ENCODE results near the gene ATOSB.

- TF ChIP-seq, protein P1, sequence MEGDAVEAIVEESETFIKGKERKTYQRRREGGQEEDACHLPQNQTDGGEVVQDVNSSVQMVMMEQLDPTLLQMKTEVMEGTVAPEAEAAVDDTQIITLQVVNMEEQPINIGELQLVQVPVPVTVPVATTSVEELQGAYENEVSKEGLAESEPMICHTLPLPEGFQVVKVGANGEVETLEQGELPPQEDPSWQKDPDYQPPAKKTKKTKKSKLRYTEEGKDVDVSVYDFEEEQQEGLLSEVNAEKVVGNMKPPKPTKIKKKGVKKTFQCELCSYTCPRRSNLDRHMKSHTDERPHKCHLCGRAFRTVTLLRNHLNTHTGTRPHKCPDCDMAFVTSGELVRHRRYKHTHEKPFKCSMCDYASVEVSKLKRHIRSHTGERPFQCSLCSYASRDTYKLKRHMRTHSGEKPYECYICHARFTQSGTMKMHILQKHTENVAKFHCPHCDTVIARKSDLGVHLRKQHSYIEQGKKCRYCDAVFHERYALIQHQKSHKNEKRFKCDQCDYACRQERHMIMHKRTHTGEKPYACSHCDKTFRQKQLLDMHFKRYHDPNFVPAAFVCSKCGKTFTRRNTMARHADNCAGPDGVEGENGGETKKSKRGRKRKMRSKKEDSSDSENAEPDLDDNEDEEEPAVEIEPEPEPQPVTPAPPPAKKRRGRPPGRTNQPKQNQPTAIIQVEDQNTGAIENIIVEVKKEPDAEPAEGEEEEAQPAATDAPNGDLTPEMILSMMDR (IDR thresholded peaks at IDR 0.05; ENCODE audit: low read length): no peak
- no peak for TF ChIP-seq EZH2 (IDR thresholded peaks at IDR 0.05; ENCODE audit: borderline replicate concordance, low read length)
Measured at GRCh38 chr9:35073279-35073612, 42.4 kb downstream of the ATOSB start.

Data from OCI-LY1 (cell line).